ENCODE measurements around the gene AKAP5. TPM values are rescaled to one million over a fixed set of nuclear protein-coding genes. Genes with fewer than 3 reads are reported as not detected.

AKAP5 gene
- total and polyA plus RNA-seq, 9 of the 15 experiments (the other 6 are each of a cell fraction or from before 2014, with no cell fraction given): 0.06 to 0.94 (median 0.34) TPM

GRCh38 chr14:64503434-64504309 is 38.4 kb downstream of the AKAP5 start, which contains the start of gene ZBTB25 (continued):
- TF ChIP-seq MITF (IDR thresholded peaks at IDR 0.05): no peak
- TF ChIP-seq ZBTB7A (IDR thresholded peaks at IDR 0.05; ENCODE audit: borderline replicate concordance, control insufficient read depth, low read depth, low read length): 0 out of 2 replicates have a peak, but pooled peaks have one; percentile 36
- peak; percentile 66 for TF ChIP-seq PHF8 (IDR thresholded peaks at IDR 0.05; ENCODE audit: borderline replicate concordance, low read length)
- no peak for TF ChIP-seq NR2C2 (CRISPR knock-in tag; IDR thresholded peaks at IDR 0.05)
- peak; percentile 43; the same call in 1 of the 2 replicates for TF ChIP-seq NR2C2 (tag; IDR thresholded peaks at IDR 0.05)
- TF ChIP-seq JUND (IDR thresholded peaks at IDR 0.05; ENCODE audit: borderline replicate concordance, low read depth, low read length): no peak
- no peak for TF ChIP-seq JUND (tag; IDR thresholded peaks at IDR 0.05; ENCODE audit: borderline replicate concordance, low read depth, low read length)
- no peak for TF ChIP-seq BDP1 (IDR thresholded peaks at IDR 0.05; ENCODE audit: insufficient read depth, insufficient read length)
- no peak for TF ChIP-seq HNRNPUL1 (IDR thresholded peaks at IDR 0.05; ENCODE audit: low read length)
- no peak for TF ChIP-seq RBM14 (IDR thresholded peaks at IDR 0.05; ENCODE audit: borderline replicate concordance, insufficient read depth, low read depth, low read length)
- peak in 1 of 2 experiments; percentile 33; a peak in 1 of 4 replicates for TF ChIP-seq HDAC1 (IDR thresholded peaks at IDR 0.05)
- no peak for TF ChIP-seq THRB (CRISPR knock-in tag; conservative IDR thresholded peaks at IDR 0.05)
- no peak for TF ChIP-seq E2F8 (IDR thresholded peaks at IDR 0.05; ENCODE audit: low read depth, partially characterized antibody)
- no peak for TF ChIP-seq ZNF347 (CRISPR knock-in tag; IDR thresholded peaks at IDR 0.05; ENCODE audit: low read depth)
- no peak for TF ChIP-seq ZC3H11A (IDR thresholded peaks at IDR 0.05; ENCODE audit: low read depth, low read length)
- TF ChIP-seq E2F5 (CRISPR knock-in tag; IDR thresholded peaks at IDR 0.05): no peak
- no peak for TF ChIP-seq ZNF512 (tag; IDR thresholded peaks at IDR 0.05)
- no peak for TF ChIP-seq ZNF79 (CRISPR knock-in tag; IDR thresholded peaks at IDR 0.05; ENCODE audit: low read depth)

All from K562 (cell line).